DND-41 (cell line): ENCODE data around the gene KRT73.

Source experiments
- EZH2 ChIP-seq: IDR thresholded peaks from 3 replicates; pipeline ENCODE4 v1.6.1; 2012; ENCODE audit warnings: borderline replicate concordance, low read depth, mild to moderate bottlenecking, moderate library complexity, low read length, inconsistent platforms; ENCODE audit not compliant: severe bottlenecking
- TF ChIP-seq, protein P1 (sequence below): IDR thresholded peaks from 2 replicates; pipeline ENCODE4 v1.5.1; 2012; ENCODE audit warnings: borderline replicate concordance, low read length, moderate library complexity, mild to moderate bottlenecking; ENCODE audit not compliant: poor library complexity, severe bottlenecking; ENCODE audit errors: extremely low read depth

- TF ChIP-seq, protein P1, sequence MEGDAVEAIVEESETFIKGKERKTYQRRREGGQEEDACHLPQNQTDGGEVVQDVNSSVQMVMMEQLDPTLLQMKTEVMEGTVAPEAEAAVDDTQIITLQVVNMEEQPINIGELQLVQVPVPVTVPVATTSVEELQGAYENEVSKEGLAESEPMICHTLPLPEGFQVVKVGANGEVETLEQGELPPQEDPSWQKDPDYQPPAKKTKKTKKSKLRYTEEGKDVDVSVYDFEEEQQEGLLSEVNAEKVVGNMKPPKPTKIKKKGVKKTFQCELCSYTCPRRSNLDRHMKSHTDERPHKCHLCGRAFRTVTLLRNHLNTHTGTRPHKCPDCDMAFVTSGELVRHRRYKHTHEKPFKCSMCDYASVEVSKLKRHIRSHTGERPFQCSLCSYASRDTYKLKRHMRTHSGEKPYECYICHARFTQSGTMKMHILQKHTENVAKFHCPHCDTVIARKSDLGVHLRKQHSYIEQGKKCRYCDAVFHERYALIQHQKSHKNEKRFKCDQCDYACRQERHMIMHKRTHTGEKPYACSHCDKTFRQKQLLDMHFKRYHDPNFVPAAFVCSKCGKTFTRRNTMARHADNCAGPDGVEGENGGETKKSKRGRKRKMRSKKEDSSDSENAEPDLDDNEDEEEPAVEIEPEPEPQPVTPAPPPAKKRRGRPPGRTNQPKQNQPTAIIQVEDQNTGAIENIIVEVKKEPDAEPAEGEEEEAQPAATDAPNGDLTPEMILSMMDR = no peak
- TF ChIP-seq EZH2 = no peak
Observed at GRCh38 chr12:52617403-52617785, 965 bp downstream of the KRT73 start.
